ENCODE measurements around the gene NKAP. TPM values are rescaled to one million over a fixed set of nuclear protein-coding genes. Genes with fewer than 3 reads are reported as not detected.

NKAP gene
- total and polyA plus RNA-seq, 9 of the 15 experiments (the other 6 are each of a cell fraction or from before 2014, with no cell fraction given), result 3.1 to 8.3 (median 7.0) TPM

DNA sequence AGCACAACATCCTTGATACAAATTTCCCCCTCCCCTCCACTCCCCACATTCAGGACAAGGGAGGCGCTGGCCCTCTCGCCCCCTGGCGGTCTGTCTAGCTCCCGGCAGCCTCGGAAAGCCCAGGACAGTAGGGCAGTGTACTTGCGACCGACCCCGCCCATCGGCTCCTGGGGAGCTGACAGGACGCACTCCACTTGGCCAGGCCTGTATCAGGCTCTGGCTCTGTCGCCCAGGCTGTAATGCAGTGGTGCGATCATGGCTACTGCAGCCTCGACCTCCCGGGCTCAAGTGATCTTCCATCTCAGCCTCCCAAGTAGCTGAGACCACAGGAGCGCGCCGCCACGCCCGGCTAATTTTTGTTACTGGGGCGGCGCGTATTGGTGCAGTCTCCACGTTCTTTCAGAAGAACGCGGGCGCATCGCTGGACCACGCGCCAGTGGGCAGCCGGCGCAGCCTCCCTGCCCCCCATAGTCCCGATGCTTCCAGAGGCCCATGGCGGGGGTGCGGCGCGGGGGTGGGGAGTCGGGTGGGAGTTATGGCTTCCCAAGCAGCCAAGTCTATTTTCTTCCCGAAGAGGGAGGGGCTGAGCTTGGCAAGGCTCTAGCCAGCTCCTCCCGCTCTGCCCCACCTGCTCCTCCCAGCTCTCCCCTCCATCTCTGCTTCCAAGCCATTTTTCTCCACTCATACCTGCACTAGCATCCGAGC lies 55.7 kb downstream of the NKAP start (continued):
- TF ChIP-seq, protein P1, sequence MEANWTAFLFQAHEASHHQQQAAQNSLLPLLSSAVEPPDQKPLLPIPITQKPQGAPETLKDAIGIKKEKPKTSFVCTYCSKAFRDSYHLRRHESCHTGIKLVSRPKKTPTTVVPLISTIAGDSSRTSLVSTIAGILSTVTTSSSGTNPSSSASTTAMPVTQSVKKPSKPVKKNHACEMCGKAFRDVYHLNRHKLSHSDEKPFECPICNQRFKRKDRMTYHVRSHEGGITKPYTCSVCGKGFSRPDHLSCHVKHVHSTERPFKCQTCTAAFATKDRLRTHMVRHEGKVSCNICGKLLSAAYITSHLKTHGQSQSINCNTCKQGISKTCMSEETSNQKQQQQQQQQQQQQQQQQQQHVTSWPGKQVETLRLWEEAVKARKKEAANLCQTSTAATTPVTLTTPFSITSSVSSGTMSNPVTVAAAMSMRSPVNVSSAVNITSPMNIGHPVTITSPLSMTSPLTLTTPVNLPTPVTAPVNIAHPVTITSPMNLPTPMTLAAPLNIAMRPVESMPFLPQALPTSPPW (CRISPR knock-in tag; IDR thresholded peaks at IDR 0.05), result 0 out of 2 replicates have a peak, but pooled peaks have one; percentile 24

DNA sequence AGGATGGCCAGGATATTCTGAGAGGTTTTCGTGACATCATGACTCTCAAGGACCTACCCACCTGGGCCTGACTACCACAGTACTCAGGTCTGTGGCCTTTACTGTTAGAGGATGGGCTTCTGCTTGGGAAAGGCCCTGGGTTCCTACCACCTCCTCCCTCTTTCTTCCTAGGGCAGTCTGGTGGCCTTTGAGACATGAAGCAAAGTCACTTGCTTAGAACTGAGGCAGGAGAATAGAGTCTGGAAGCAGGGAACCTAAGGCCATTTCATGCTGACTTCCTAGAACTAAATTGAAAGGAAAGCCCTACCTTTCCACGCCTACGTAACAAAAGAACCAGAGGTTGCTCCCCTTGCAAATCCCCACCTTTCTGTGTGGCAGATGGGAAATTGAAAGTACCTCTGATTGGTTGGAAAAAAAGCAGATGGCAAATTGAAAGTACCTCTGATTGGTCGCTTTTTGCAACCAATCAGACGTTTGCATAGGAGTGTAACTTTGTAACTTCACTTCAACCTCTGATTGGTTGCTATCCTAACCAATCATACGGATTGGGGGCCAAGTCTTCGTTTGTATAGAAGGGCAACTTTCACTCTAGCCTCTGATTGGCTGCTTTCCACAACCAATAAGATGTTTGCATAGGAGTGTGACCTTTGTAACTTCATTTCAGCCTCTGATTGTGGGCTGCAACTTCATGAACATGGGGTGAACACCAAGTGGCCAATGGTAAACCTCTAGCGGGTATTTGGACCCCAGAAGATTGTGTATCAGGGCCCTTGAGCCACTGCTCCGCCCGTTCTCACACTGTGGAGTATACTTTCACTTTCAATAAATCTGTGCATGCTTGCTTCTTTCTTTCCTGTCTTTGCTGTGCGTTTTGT lies 57.8 kb downstream of the NKAP start:
- DNase-seq (ENCODE audit: extremely low read depth in 1 of 4, low spot score in 3 of 4) (peak in 2 of 4 experiments; percentile 38 to 40), FAIRE-seq (no peak), ATAC-seq (peak; percentile 76)
- ChIA-PET POLR2A (no interaction called here), CTCF (ENCODE audit: low intra/inter-chr PET ratio) (no interaction called here)
- Histone ChIP-seq H3K9me1 (ENCODE audit: control insufficient read depth, insufficient read depth, low read length) (no peaks in the 10 kb centered on the region), H3K9me3 (replicated peaks; ENCODE audit: control insufficient read depth, insufficient read depth, low read depth, low read length) (no peaks in the 10 kb centered on the region), H3K9ac (ENCODE audit: insufficient read depth in 1 of 2, low read depth in 2 of 2, low read length in 2 of 2) (no peak overlapping the region), H3K27me3 (ENCODE audit: control insufficient read depth in 2 of 2, insufficient read depth in 2 of 2, low read length in 2 of 2) (no peaks in the 10 kb centered on the region), H3K27ac (ENCODE audit: extremely low read depth, low read depth, low read length) (no peak overlapping the region), H3K36me3 (ENCODE audit: control insufficient read depth, insufficient read depth, low read length) (no peaks in the 10 kb centered on the region), H4K20me1 (replicated peaks; ENCODE audit: control insufficient read depth, insufficient read depth, low read length) (no peaks in the 10 kb centered on the region), H3K4me2 (ENCODE audit: insufficient read depth, low read length) (peak overlapping the region; percentile 38; the same call in 1 of the 2 replicates), H3K4me3 (no peak overlapping the region), H3K79me2 (ENCODE audit: control insufficient read depth, insufficient read depth, low read length) (no peaks in the 10 kb centered on the region), H2AFZ (ENCODE audit: low read depth, low read length) (peak overlapping the region; percentile 59), H3K4me1 (replicated peaks in 1 of 2; ENCODE audit: control insufficient read depth in 2 of 2, insufficient read depth in 2 of 2, low read length in 2 of 2) (peaks cover 0 to 8% of the 10 kb centered on the region in 2 experiments; a peak in 2 of 5 replicates)
- 50% methylated on average over 10 of the region's 11 CpGs for WGBS (ENCODE audit: insufficient coverage, low coverage, missing lambda C conversion rate)
- in situ Hi-C loops (cut with MboI) (no loop called here), intact Hi-C loops (cut with micrococcal nuclease) (no loop called here)
- no TSS peak for BruUV-seq (replicated peaks)
- peak; percentile 57; the same call in 1 of the 2 replicates for TF ChIP-seq ZNF644 (tag; IDR thresholded peaks at IDR 0.05; ENCODE audit: low read depth)
- TF ChIP-seq ASH1L (IDR thresholded peaks at IDR 0.05; ENCODE audit: borderline replicate concordance, low read depth, partially characterized antibody), result peak; percentile 77
- no peak for TF ChIP-seq POLR2AphosphoS2 (IDR thresholded peaks at IDR 0.05; ENCODE audit: low read length)
- peak; percentile 72 for TF ChIP-seq FOS (IDR thresholded peaks at IDR 0.05; ENCODE audit: extremely low read depth, insufficient read length)
- TF ChIP-seq MBD2 (IDR thresholded peaks at IDR 0.05; ENCODE audit: borderline replicate concordance, low read depth), result peak; percentile 54; the same call in 1 of the 2 replicates
- TF ChIP-seq MEF2D (tag; conservative IDR thresholded peaks at IDR 0.05; ENCODE audit: low read depth), result 0 out of 2 replicates have a peak, but pooled peaks have one; percentile 41
- 0 out of 2 replicates have a peak, but pooled peaks have one; percentile 58 for TF ChIP-seq CC2D1A (IDR thresholded peaks at IDR 0.05)
- TF ChIP-seq RFX7 (CRISPR knock-in tag; IDR thresholded peaks at IDR 0.05), result no peak
- 0 out of 2 replicates have a peak, but pooled peaks have one; percentile 45 for TF ChIP-seq ZNF766 (CRISPR knock-in tag; conservative IDR thresholded peaks at IDR 0.05)
- TF ChIP-seq, protein P2, sequence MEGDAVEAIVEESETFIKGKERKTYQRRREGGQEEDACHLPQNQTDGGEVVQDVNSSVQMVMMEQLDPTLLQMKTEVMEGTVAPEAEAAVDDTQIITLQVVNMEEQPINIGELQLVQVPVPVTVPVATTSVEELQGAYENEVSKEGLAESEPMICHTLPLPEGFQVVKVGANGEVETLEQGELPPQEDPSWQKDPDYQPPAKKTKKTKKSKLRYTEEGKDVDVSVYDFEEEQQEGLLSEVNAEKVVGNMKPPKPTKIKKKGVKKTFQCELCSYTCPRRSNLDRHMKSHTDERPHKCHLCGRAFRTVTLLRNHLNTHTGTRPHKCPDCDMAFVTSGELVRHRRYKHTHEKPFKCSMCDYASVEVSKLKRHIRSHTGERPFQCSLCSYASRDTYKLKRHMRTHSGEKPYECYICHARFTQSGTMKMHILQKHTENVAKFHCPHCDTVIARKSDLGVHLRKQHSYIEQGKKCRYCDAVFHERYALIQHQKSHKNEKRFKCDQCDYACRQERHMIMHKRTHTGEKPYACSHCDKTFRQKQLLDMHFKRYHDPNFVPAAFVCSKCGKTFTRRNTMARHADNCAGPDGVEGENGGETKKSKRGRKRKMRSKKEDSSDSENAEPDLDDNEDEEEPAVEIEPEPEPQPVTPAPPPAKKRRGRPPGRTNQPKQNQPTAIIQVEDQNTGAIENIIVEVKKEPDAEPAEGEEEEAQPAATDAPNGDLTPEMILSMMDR (IDR thresholded peaks at IDR 0.05 in 2 of 3, conservative IDR thresholded peaks at IDR 0.05 in 1 of 3; ENCODE audit: insufficient read depth in 2 of 3, low read depth in 1 of 3, low read length in 3 of 3), result no peak
- TF ChIP-seq NFYB (IDR thresholded peaks at IDR 0.05; ENCODE audit: extremely low read depth, insufficient read length), result peak; percentile 81
- TF ChIP-seq ZNF175 (CRISPR knock-in tag; IDR thresholded peaks at IDR 0.05; ENCODE audit: low read depth), result 0 out of 2 replicates have a peak, but pooled peaks have one; percentile 27
- no peak for TF ChIP-seq MED1 (CRISPR knock-in tag; IDR thresholded peaks at IDR 0.05; ENCODE audit: borderline replicate concordance)
- peak; percentile 48 for TF ChIP-seq RBM25 (IDR thresholded peaks at IDR 0.05; ENCODE audit: low read depth, low read length, severe bottlenecking)
- TF ChIP-seq ZNF316 (IDR thresholded peaks at IDR 0.05), result no peak
